Measurements from ENCODE around the gene TSTD1. TPM values are rescaled to one million over a fixed set of nuclear protein-coding genes. Genes with fewer than 3 reads are reported as not detected.
A peak's percentile ranks its signal among the peaks of the same experiment; 100 is the strongest.

Gene TSTD1
- total and polyA plus RNA-seq, 2 of the 8 experiments (the other 6 are each of a cell fraction or from before 2014, with no cell fraction given): 60.9 to 314 TPM

DNA sequence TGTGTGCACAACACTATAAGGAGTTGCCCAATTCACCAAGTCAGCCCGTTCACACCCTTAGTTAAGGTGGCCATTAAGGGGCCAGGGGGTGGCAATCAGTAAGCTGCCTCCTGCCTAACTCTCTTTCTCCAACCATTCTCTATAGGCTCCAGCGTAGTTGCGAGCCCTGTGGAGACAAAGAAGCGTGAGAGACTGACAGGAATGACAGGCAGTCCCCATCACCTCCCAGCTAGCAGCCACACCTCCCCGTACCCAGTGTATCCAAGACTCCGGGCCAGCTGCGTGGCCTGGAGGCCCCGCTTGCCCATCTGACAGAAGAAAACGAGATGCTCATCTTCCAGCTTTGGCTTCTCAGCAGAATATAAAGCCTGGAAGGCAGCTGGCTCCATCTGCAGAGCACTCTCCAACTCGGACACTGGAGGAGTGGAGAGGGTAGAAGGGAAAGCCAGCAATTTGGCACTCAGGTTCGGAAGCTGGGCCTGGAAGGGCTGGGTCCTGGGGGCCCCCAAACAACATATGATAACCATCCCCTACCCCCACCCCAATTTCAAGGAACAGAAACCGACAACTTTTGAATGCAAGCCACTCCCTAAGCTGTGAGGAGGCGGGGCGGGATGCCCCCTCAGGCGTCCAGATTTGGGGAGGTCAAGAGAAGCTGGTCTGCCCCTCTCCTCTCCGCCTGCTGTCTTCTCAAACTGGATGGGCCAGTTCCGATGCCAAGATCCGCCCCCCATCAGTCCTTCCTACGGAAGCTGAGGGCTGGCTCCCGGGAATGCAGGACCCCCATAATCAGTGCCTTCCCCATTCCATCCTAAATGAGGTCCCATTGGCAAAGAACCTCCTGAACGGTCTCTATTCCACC lies 872 bp downstream of the TSTD1 start:
- no peak overlapping the region for H2AFZ ChIP-seq (ENCODE audit: low read length)
- H4K5ac ChIP-seq (ENCODE audit: insufficient read length, low read depth, low read length): peak overlapping the region; percentile 23
- H3K23me2 ChIP-seq (ENCODE audit: low read depth, low read length): peaks cover 3% of the 10 kb centered on the region; the same call in 1 of the 2 replicates
- POLR2A ChIA-PET (ENCODE audit: partially characterized antibody): interaction anchor here (0.6 to 3.4 kb wide), 13 partner anchors 8 to 130 kb away, joined by 3 to 50 read pairs (median 5); partner anchors contain the start of genes F11R and USF1
- H2AK5ac ChIP-seq (ENCODE audit: low read depth, low read length): no peak overlapping the region
- H4K8ac ChIP-seq (ENCODE audit: extremely low read depth, insufficient read depth, low read length): peak overlapping the region; percentile 54; the same call in 1 of the 2 replicates
- no peak overlapping the region for H2BK12ac ChIP-seq (ENCODE audit: low read depth, low read length)
- H3K14ac ChIP-seq (ENCODE audit: insufficient read length): no peak overlapping the region
- no peak overlapping the region for H2BK120ac ChIP-seq (replicated peaks; ENCODE audit: low read depth, low read length)
- no peak overlapping the region for H3K4ac ChIP-seq (replicated peaks; ENCODE audit: insufficient read length, low read depth, low read length)
- no peak overlapping the region for H4K91ac ChIP-seq (replicated peaks; ENCODE audit: insufficient read length, low read length)
- H3K27me3 ChIP-seq (replicated peaks in 1 of 4; ENCODE audit: control insufficient read depth in 3 of 4, extremely low read depth in 1 of 4, insufficient read depth in 3 of 4, low read length in 3 of 4): no peaks in the 10 kb centered on the region
- H3K23ac ChIP-seq (ENCODE audit: insufficient read length): no peak overlapping the region
- H3K27ac ChIP-seq (ENCODE audit: low read depth, low read length): no peak overlapping the region
- peaks cover 0 to 13% of the 10 kb centered on the region in 2 experiments; a peak in 1 of 4 replicates for H3K79me2 ChIP-seq (ENCODE audit: control insufficient read depth in 1 of 2, insufficient read depth in 2 of 2, low read length in 2 of 2)
- peak overlapping the region; percentile 68 to 73 for H3K4me2 ChIP-seq (ENCODE audit: insufficient read depth in 1 of 2, low read depth in 2 of 2, low read length in 2 of 2)
- H3K9ac ChIP-seq (replicated peaks in 1 of 4; ENCODE audit: extremely low read depth in 1 of 4, low read depth in 3 of 4, low read length in 3 of 4): peak overlapping the region in 3 of 4 experiments; percentile 40 to 53 (median 47); a peak in 5 of 7 replicates
- no peak overlapping the region for H2BK20ac ChIP-seq (ENCODE audit: low read length)
- CTCF ChIA-PET (ENCODE audit: partially characterized antibody): interaction anchor here (1.1 to 6.7 kb wide), 6 partner anchors 16 to 144 kb away, joined by 3 to 73 read pairs (median 4); partner anchors contain the start of gene KLHDC9
- H4K20me1 ChIP-seq (replicated peaks in 1 of 2; ENCODE audit: control insufficient read depth in 1 of 2, insufficient read depth in 2 of 2, low read length in 2 of 2): peaks cover 0 to 8% of the 10 kb centered on the region in 2 experiments
- H3K36me3 ChIP-seq (ENCODE audit: control insufficient read depth in 2 of 4, insufficient read depth in 4 of 4, low read length in 3 of 4): peaks cover 24 to 34% (median 30%) of the 10 kb centered on the region in 4 experiments; a peak in 6 of 8 replicates
- H2BK5ac ChIP-seq (ENCODE audit: low read depth, low read length): no peak overlapping the region; the same call in 1 of the 2 replicates
- FAIRE-seq (no peak), DNase-seq (ENCODE audit: low read depth in 1 of 2, low spot score in 2 of 2) (peak in 1 of 2 experiments; percentile 74)
- H3K18ac ChIP-seq (ENCODE audit: extremely low read depth, low read length): no peak overlapping the region; the same call in 1 of the 2 replicates
- WGBS, 2 experiments (ENCODE audit: extremely low coverage in 1 of 2, insufficient coverage in 1 of 2, insufficient read length in 1 of 2, insufficient replicate concordance in 2 of 2, low coverage in 1 of 2, low lambda C conversion rate in 2 of 2, missing lambda C conversion rate in 1 of 2): 33% methylated on average over 21 of the region's 21 CpGs; no CpG with 5 or more reads in 1 of the 2 experiments
- peak overlapping the region; percentile 90 for H3K56ac ChIP-seq (replicated peaks; ENCODE audit: insufficient read length, low read depth, low read length)
- peaks cover 5 to 11% (median 8%) of the 10 kb centered on the region in 4 experiments; a peak in 6 of 7 replicates for H3K4me1 ChIP-seq (replicated peaks in 1 of 4; ENCODE audit: control insufficient read depth in 3 of 4, insufficient read depth in 4 of 4, low read length in 3 of 4)
- peak overlapping the region; percentile 64 to 97 (median 85) for H3K4me3 ChIP-seq (ENCODE audit: extremely low read depth in 1 of 4, insufficient read depth in 2 of 4, low read depth in 3 of 4, low read length in 4 of 4)
- peaks cover 5% of the 10 kb centered on the region for H3K79me1 ChIP-seq (ENCODE audit: low read depth, low read length)
- no peaks in the 10 kb centered on the region for H3K9me3 ChIP-seq (ENCODE audit: insufficient read depth in 2 of 2, low read depth in 1 of 2, low read length in 1 of 2)
- no peak overlapping the region for H2BK15ac ChIP-seq (ENCODE audit: low read length)
- TF ChIP-seq KDM4A (IDR thresholded peaks at IDR 0.05; ENCODE audit: low read depth, low read length, severe bottlenecking): no peak
- no peak for TF ChIP-seq SP4 (IDR thresholded peaks at IDR 0.05; ENCODE audit: low read length)
- no peak for TF ChIP-seq RNF2 (IDR thresholded peaks at IDR 0.05; ENCODE audit: borderline replicate concordance, low read depth, low read length, missing control alignments, poor library complexity, severe bottlenecking)

All from H1 (cell line).